Mucosa of descending colon (tissue), 3 donors: Measurements from ENCODE around the gene PLAAT4. TPM values are rescaled to one million over a fixed set of nuclear protein-coding genes. Genes with fewer than 3 reads are reported as not detected.
"Not testable (repeated sequence)": the region's sequence is repeated elsewhere in the genome, so short reads cannot be mapped to it uniquely, and the experiment has no call there.

Experiments
- ATAC-seq: fragments of 200-7000 bp; cut with Tn5 transposase; one replicate; pipeline ENCODE4 v1.9.1; 2020; ENCODE audit warnings: mild to moderate bottlenecking, moderate library complexity
- DNase-seq, 3 donors: peaks; one replicate each; pipeline ENCODE4 v3.0.0-alpha.2; 2020
- H3K36me3 ChIP-seq: fragments of 200-600 bp; one replicate; pipeline ENCODE4 v1.8.0; 2021; ENCODE audit warnings: low read depth, mild to moderate bottlenecking
- H3K4me1 ChIP-seq: fragments of 200-600 bp; one replicate; pipeline ENCODE4 v1.8.0; 2021; ENCODE audit warnings: low read depth, mild to moderate bottlenecking
- H3K4me3 ChIP-seq: fragments of 200-600 bp; one replicate; pipeline ENCODE4 v1.8.0; 2021; ENCODE audit warnings: mild to moderate bottlenecking
- H3K9me3 ChIP-seq: fragments of 200-600 bp; one replicate; pipeline ENCODE4 v1.8.0; 2021; ENCODE audit warnings: mild to moderate bottlenecking
- intact Hi-C, 2 donors: fragments of 100-400 bp; cut with DNase I in 1 of 2; cut with micrococcal nuclease in 1 of 2; formaldehyde crosslinking; loops; one replicate each; pipeline versions ENCODE4 v1.11.0 to v1.11.1; 2022; cut with DNase I, micrococcal nuclease
- total RNA-seq, 3 donors: library from RNA; stranded (reverse); fragmentation: NEBNext Ultra II Directional in 2 of 3; extraction: Animal tissue kit (Norgen Biotek cat#: 25700) in 2 of 3; gene quantifications; one replicate each; pipeline versions ENCODE4 v1.2.1 to v1.2.4, GENCODE V29; 2021 to 2023
- TF ChIP-seq, protein P1 (sequence below): fragments of 200-600 bp; IDR thresholded peaks from one replicate; pipeline ENCODE4 v1.8.0; 2022; ENCODE audit warnings: antibody characterized with exemption, mild to moderate bottlenecking
- donor health status: DM: no; HTN: no; CAD: no; lungs with moderate emphysema.
- donor health status: DM: no; HTN: no; CAD: no.
- donor health status: DM: no; HTN: yes; CAD: no.

PLAAT4 gene
- total RNA-seq, 3 donors from 2014 or later, result 57.0 to 99.0 (median 96.7) TPM

DNA sequence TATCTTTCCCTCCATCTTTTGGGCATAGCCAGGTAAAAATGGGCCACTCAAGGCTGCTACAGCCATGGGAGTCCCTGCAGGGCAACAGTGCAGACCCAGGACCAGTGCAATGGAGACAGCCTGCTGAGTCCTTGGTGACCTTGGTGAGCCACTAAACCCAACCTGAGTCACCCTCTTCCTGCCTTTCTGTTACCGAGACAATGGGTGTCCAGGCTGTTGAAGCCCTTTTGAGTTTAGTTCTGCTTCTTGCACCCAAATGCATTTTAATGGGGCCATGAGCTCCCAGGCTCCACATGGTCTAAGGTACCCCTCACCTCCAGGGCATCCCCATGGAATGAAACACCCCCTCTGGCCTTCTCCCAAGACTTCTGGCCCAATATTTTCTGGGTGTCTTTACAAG is 874 bp upstream of the PLAAT4 start:
- TF ChIP-seq, protein P1, sequence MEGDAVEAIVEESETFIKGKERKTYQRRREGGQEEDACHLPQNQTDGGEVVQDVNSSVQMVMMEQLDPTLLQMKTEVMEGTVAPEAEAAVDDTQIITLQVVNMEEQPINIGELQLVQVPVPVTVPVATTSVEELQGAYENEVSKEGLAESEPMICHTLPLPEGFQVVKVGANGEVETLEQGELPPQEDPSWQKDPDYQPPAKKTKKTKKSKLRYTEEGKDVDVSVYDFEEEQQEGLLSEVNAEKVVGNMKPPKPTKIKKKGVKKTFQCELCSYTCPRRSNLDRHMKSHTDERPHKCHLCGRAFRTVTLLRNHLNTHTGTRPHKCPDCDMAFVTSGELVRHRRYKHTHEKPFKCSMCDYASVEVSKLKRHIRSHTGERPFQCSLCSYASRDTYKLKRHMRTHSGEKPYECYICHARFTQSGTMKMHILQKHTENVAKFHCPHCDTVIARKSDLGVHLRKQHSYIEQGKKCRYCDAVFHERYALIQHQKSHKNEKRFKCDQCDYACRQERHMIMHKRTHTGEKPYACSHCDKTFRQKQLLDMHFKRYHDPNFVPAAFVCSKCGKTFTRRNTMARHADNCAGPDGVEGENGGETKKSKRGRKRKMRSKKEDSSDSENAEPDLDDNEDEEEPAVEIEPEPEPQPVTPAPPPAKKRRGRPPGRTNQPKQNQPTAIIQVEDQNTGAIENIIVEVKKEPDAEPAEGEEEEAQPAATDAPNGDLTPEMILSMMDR, result no peak
- DNase-seq, result no peak

DNA sequence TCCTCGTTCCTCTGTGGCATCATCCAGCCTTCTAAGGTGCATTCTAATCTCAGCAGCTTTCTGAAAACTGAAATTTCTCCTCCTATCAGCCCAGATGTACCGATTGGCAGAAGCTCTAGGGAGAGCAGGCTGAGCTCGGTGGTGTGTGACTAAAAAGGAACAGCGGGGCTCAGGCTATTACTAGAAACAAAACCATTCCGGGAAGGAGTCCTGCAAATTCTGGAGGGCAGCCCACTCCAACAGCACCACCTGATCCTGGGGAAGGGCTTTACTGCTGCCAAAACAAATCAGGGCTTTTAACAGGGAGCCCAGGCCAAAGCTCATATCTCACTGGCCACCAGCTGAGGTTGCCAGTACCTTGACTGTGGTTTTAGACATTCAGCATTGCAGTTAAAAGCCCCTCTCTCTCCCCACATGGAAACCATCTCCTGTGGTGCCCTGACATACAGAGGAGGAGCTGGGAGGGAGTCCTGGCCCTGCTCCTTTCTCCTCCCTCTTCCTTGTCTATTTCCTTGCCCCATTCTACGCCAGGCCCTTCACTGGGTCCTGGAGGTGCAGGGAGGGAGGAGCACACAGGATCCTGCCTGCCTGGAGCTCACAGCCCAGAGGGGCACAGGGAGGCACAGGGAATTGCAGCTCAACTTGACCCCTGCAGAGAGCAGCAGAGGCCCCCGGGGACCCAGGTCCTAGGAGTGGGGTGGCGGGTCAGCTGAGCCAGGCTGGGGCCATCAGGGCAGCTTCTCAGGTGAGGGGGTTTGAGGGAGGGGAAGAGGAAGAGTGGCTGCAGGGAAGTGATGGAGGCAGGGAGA is 889 bp downstream of the PLAAT4 start:
- no peaks in the 10 kb centered on the region for H3K36me3 ChIP-seq
- H3K4me1 ChIP-seq, result peaks cover 19% of the 10 kb centered on the region
- no peaks in the 10 kb centered on the region for H3K9me3 ChIP-seq
- intact Hi-C loops, result no loop called here
- peak; percentile 37 for ATAC-seq
- H3K4me3 ChIP-seq, result no peak overlapping the region
- no peak for DNase-seq
- TF ChIP-seq, protein P1, result no peak

More for the DNA sequence above, 874 bp upstream of the PLAAT4 start:
- Histone ChIP-seq H3K36me3 (no peaks in the 10 kb centered on the region), H3K4me1 (peaks cover 22% of the 10 kb centered on the region), H3K9me3 (no peaks in the 10 kb centered on the region), H3K4me3 (no peak overlapping the region)
- ATAC-seq, result peak; percentile 17
- intact Hi-C loops, result no loop called here

DNA sequence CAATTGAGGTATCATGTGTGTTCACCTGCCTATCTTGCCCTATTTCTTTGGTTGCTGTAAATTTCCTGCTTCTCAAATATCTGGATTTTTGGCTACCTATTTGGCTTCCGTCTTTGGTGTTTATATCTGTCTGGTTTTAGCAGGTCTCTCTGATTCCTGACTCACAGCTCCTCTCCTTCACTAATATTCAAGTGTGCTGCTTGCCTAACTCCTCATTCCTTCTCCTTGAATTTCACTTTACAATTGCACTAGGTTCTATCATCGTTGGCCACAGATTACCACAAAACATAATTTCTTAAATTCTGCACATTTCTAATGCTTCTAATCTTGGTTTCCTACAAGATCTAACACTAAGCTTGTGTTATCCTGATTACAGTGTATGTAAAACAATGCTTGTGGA is 5.9 kb downstream of the PLAAT4 start:
- ATAC-seq, H3K4me1 ChIP-seq, intact Hi-C loops, H3K36me3 ChIP-seq, H3K9me3 ChIP-seq, DNase-seq, H3K4me3 ChIP-seq: not testable (repeated sequence)

DNA sequence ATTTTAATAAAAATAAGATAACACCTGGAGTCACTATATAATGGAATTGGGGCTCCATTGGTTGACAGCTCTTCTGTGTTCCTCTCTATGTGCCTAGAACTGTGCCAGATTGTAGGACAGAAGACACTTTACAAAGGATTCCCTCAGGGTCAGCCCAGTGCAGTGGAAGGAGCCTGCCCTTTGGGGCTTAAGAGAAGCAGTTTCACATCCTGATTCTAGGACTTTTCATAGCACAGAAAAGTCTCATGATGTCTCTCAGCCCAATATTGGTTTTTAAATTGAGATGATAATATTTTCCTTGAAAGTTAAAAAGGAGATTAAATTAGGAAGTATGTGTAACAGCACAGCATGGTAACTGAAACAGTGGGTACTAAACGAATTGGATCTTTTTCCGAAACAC is 7.1 kb downstream of the PLAAT4 start:
- intact Hi-C loops, result no loop called here
- no peaks in the 10 kb centered on the region for H3K4me1 ChIP-seq
- no peaks in the 10 kb centered on the region for H3K36me3 ChIP-seq
- DNase-seq (no peak), ATAC-seq (no peak)
- TF ChIP-seq, protein P1, result no peak
- H3K4me3 ChIP-seq, result no peak overlapping the region
- H3K9me3 ChIP-seq, result no peaks in the 10 kb centered on the region

DNA sequence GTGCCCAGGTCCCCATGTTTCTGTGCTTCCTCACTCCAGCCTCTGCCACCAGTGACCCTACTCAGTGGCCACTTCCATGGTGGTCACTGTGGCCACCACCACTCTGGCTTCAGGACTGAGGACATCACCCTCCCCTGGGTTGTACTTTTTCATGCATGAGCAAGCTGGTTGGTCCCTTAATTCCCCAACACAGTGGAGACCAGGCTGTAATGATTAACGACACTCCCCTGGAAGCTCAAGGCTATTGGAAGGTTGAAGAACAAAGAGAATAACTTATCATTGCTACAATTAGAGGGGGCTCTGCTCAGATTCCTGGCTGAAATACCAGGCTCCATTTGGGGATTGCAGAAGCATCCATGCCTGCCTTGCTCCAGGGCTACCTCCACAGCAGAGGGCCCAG is 10.5 kb downstream of the PLAAT4 start:
- intact Hi-C loops, result no loop called here
- TF ChIP-seq, protein P1, result no peak
- ATAC-seq (no peak), DNase-seq (no peak)
- no peaks in the 10 kb centered on the region for H3K36me3 ChIP-seq
- H3K9me3 ChIP-seq, result no peaks in the 10 kb centered on the region
- H3K4me1 ChIP-seq, result no peaks in the 10 kb centered on the region
- H3K4me3 ChIP-seq, result no peak overlapping the region

DNA sequence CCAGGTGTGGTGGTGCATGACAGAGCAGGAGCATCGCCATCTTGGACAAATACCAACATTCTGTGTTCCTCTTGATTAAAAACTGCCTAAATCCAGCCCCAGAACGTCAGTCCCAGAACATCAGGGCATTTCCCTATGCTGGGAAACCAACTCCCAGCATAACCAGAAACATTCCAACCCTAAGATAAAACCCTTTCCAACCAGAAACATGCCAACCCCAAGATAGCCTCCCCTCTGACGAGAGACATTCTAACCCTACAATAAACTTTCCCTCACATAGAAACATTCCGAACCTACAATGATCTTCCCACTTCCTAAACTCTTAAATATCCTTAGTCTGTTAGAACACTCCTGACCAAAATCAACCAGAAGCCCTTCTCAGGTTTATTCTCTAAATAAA is 11.6 kb downstream of the PLAAT4 start:
- H3K9me3 ChIP-seq, result no peaks in the 10 kb centered on the region
- H3K4me3 ChIP-seq, result no peak overlapping the region
- TF ChIP-seq, protein P1, result no peak
- peaks cover 4% of the 10 kb centered on the region for H3K4me1 ChIP-seq
- ATAC-seq (no peak), DNase-seq (no peak)
- intact Hi-C loops, result no loop called here
- H3K36me3 ChIP-seq, result no peaks in the 10 kb centered on the region
